Endodermal cell (in vitro differentiated cells): ENCODE data around the gene RGS19. TPM values are rescaled to one million over a fixed set of nuclear protein-coding genes. Genes with fewer than 3 reads are reported as not detected.

ENCODE experiments used
- DNase-seq: peaks from one replicate; pipeline ENCODE4 v3.0.0-alpha.2; 2017
- H3K27ac ChIP-seq: 2 replicates; pipeline ENCODE4 v1.5.1; 2013; ENCODE audit warnings: mild to moderate bottlenecking, low read depth, low read length, moderate library complexity
- H3K27me3 ChIP-seq: 2 replicates; pipeline ENCODE4 v1.6.1; 2013; ENCODE audit warnings: mild to moderate bottlenecking, low read length, moderate library complexity; ENCODE audit not compliant: insufficient read depth, control insufficient read depth, poor library complexity, severe bottlenecking
- H3K36me3 ChIP-seq: 2 replicates; pipeline ENCODE4 v1.7.0; 2013; ENCODE audit warnings: mild to moderate bottlenecking, low read length, moderate library complexity; ENCODE audit not compliant: control insufficient read depth, insufficient read depth
- H3K4me1 ChIP-seq: one replicate; pipeline ENCODE4 v1.7.0; 2013; ENCODE audit warnings: low read length; ENCODE audit not compliant: control insufficient read depth, insufficient read depth
- H3K4me3 ChIP-seq: 2 replicates; pipeline ENCODE4 v1.5.1; 2013; ENCODE audit warnings: mild to moderate bottlenecking, low read length, moderate library complexity
- H3K9ac ChIP-seq: 2 replicates; pipeline ENCODE4 v1.6.1; 2013; ENCODE audit warnings: mild to moderate bottlenecking, low read length, moderate library complexity; ENCODE audit not compliant: poor library complexity, severe bottlenecking; ENCODE audit errors: extremely low read depth
- H3K9me3 ChIP-seq: 2 replicates; pipeline ENCODE4 v1.6.1; 2013; ENCODE audit warnings: mild to moderate bottlenecking, low read length, moderate library complexity; ENCODE audit not compliant: control insufficient read depth
- H3K27ac Mint-ChIP-seq: 2 replicates; pipeline ENCODE4 v1.8.0; 2020; ENCODE audit warnings: mixed read lengths
- H3K27me3 Mint-ChIP-seq: 2 replicates; pipeline ENCODE4 v1.8.0; 2021; ENCODE audit warnings: mild to moderate bottlenecking, mixed read lengths; ENCODE audit not compliant: insufficient read depth
- H3K36me3 Mint-ChIP-seq: 2 replicates; pipeline ENCODE4 v1.8.0; 2020; ENCODE audit warnings: low read depth, mixed read lengths
- H3K4me1 Mint-ChIP-seq: 2 replicates; pipeline ENCODE4 v1.8.0; 2020; ENCODE audit warnings: mixed read lengths
- H3K4me3 Mint-ChIP-seq: 2 replicates; pipeline ENCODE4 v1.8.0; 2020; ENCODE audit warnings: mild to moderate bottlenecking, moderate library complexity, mixed read lengths
- H3K9me3 Mint-ChIP-seq: 2 replicates; pipeline ENCODE4 v1.8.0; 2020; ENCODE audit warnings: mild to moderate bottlenecking, mixed read lengths
- CTCF ChIP-seq: fragments of 200-600 bp; sonication (generic); conservative IDR thresholded peaks from 2 replicates; pipeline ENCODE4 v1.5.0; 2021; ENCODE audit warnings: antibody characterized with exemption, mild to moderate bottlenecking
- WGBS, 2 experiments: methylation state at CpG; one replicate each; pipeline versions ENCODE4 v1.1.5 to v1.1.7; 2013; ENCODE audit warnings: missing lambda C conversion rate in 2 of 2, mixed read lengths in 1 of 2; ENCODE audit not compliant: insufficient coverage in 1 of 2, insufficient read length in 1 of 2; 5-methylcytosine and 5-hydroxymethylcytosine counted together
- total RNA-seq, 2 donors: library from RNA; stranded (reverse); fragmentation: NEBNext Ultra II Directional in 1 of 2; extraction: Animal tissue kit (Norgen Biotek cat#: 25700) in 1 of 2; gene quantifications; 2 replicates in 1 of 2; 3 replicates in 1 of 2; pipeline ENCODE4 v1.2.1, GENCODE V29; 2021

RGS19 gene
- total RNA-seq, 2 donors from 2014 or later: 14.6 to 15.8 TPM

GRCh38 chr20:64077094-64077493 is 2.2 kb downstream of the RGS19 start:
- no peak overlapping the region for H3K27ac ChIP-seq
- no peaks in the 10 kb centered on the region for H3K36me3 ChIP-seq
- Mint-ChIP-seq H3K27me3 (peaks cover 12% of the 10 kb centered on the region), H3K9me3 (no peaks in the 10 kb centered on the region), H3K27ac (no peak overlapping the region), H3K4me1 (peaks cover 11% of the 10 kb centered on the region), H3K4me3 (no peak overlapping the region), H3K36me3 (peaks cover 4% of the 10 kb centered on the region)
- H3K9ac ChIP-seq: no peak overlapping the region
- H3K9me3 ChIP-seq: no peaks in the 10 kb centered on the region
- no peak overlapping the region for H3K4me3 ChIP-seq
- H3K27me3 ChIP-seq: no peaks in the 10 kb centered on the region
- no peak for TF ChIP-seq CTCF
- H3K4me1 ChIP-seq: no peaks in the 10 kb centered on the region
- no peak for DNase-seq
- WGBS, 2 experiments: 92 to 99% methylated on average over 2 to 8 of the region's 8 CpGs

- no peak for DNase-seq
- Histone ChIP-seq H3K4me1 (no peaks in the 10 kb centered on the region), H3K4me3 (no peak overlapping the region), H3K9me3 (no peaks in the 10 kb centered on the region), H3K27ac (no peak overlapping the region), H3K36me3 (no peaks in the 10 kb centered on the region), H3K9ac (no peak overlapping the region), H3K27me3 (no peaks in the 10 kb centered on the region)
- no peak overlapping the region for H3K27ac Mint-ChIP-seq
- H3K4me3 Mint-ChIP-seq: no peak overlapping the region
- H3K9me3 Mint-ChIP-seq: no peaks in the 10 kb centered on the region
- H3K36me3 Mint-ChIP-seq: peaks cover 4% of the 10 kb centered on the region
- 94 to 100% methylated on average over 13 to 22 of the region's 22 CpGs for WGBS, 2 experiments
- H3K4me1 Mint-ChIP-seq: peaks cover 10% of the 10 kb centered on the region
- TF ChIP-seq CTCF: no peak
- peaks cover 4% of the 10 kb centered on the region for H3K27me3 Mint-ChIP-seq
Observed at GRCh38 chr20:64076061-64076997, 3.0 kb downstream of the RGS19 start.

- 89 to 98% methylated on average over 7 to 12 of the region's 12 CpGs for WGBS, 2 experiments
- no peaks in the 10 kb centered on the region for H3K9me3 ChIP-seq
- TF ChIP-seq CTCF: no peak
- H3K4me3 ChIP-seq: no peak overlapping the region
- no peak overlapping the region for H3K27ac ChIP-seq
- no peak overlapping the region for H3K9ac ChIP-seq
- Mint-ChIP-seq H3K36me3 (peaks cover 4% of the 10 kb centered on the region), H3K4me3 (no peak overlapping the region), H3K4me1 (peaks cover 7% of the 10 kb centered on the region), H3K27ac (no peak overlapping the region), H3K9me3 (no peaks in the 10 kb centered on the region), H3K27me3 (peaks cover 1% of the 10 kb centered on the region)
- H3K27me3 ChIP-seq: no peaks in the 10 kb centered on the region
- no peaks in the 10 kb centered on the region for H3K4me1 ChIP-seq
- no peaks in the 10 kb centered on the region for H3K36me3 ChIP-seq
- DNase-seq: no peak
Observed at GRCh38 chr20:64075556-64075955, 3.8 kb downstream of the RGS19 start.
